HepG2 (cell line): ENCODE results near the gene TMEM267. TPM values are rescaled to one million over a fixed set of nuclear protein-coding genes. Genes with fewer than 3 reads are reported as not detected.
"Not testable (repeated sequence)": the region's sequence is repeated elsewhere in the genome, so short reads cannot be mapped to it uniquely, and the experiment has no call there.

Experiments
- ARID5B ChIP-seq: IDR thresholded peaks from 2 replicates; pipeline ENCODE4 v1.4.0; 2020; ENCODE audit warnings: mild to moderate bottlenecking, missing genetic modification reagents
- BRD4 ChIP-seq: sonication (generic); formaldehyde crosslinking; IDR thresholded peaks from 2 replicates; pipeline ENCODE4 v1.4.0; 2020; ENCODE audit warnings: missing genetic modification reagents
- DRAP1 ChIP-seq: IDR thresholded peaks from 2 replicates; pipeline ENCODE4 v1.6.1; 2016; ENCODE audit warnings: missing genetic modification reagents, missing compliant biosample characterization
- GABPB1 ChIP-seq: IDR thresholded peaks from 2 replicates; pipeline ENCODE4 v1.6.1; 2016; ENCODE audit warnings: mild to moderate bottlenecking, missing genetic modification reagents, moderate library complexity, missing compliant biosample characterization
- IKZF5 ChIP-seq: IDR thresholded peaks from 2 replicates; pipeline ENCODE4 v1.6.1; 2018; ENCODE audit warnings: missing genetic modification reagents, mild to moderate bottlenecking, missing compliant biosample characterization
- PHF20 ChIP-seq: sonication (generic); formaldehyde crosslinking; IDR thresholded peaks from 2 replicates; pipeline ENCODE4 v1.5.0; 2020; ENCODE audit warnings: mild to moderate bottlenecking, missing genetic modification reagents
- PHF8 ChIP-seq: sonication (generic); formaldehyde crosslinking; IDR thresholded peaks from 2 replicates; pipeline ENCODE4 v1.5.0; 2020; ENCODE audit warnings: missing genetic modification reagents
- SAP130 ChIP-seq: IDR thresholded peaks from 2 replicates; pipeline ENCODE4 v1.6.1; 2016; ENCODE audit warnings: low read depth
- SOX6 ChIP-seq, 2 experiments: fragments of 450-650 bp in 1 of 2; sonication (generic) in 1 of 2; formaldehyde crosslinking in 1 of 2; IDR thresholded peaks; 2 replicates each; pipeline versions ENCODE4 v1.4.0 to v1.6.1; 2017 to 2020; ENCODE audit warnings: antibody characterized with exemption in 1 of 2, mild to moderate bottlenecking in 1 of 2, missing genetic modification reagents in 1 of 2
- TAF1 ChIP-seq: sonication (generic); formaldehyde crosslinking; IDR thresholded peaks from 2 replicates; pipeline ENCODE4 v1.4.0; 2020; ENCODE audit warnings: missing genetic modification reagents
- ZHX2 ChIP-seq, 2 experiments: sonication (generic) in 1 of 2; formaldehyde crosslinking in 1 of 2; IDR thresholded peaks; 2 replicates each; pipeline versions ENCODE4 v1.6.1 to v1.9.0; 2014 to 2022; ENCODE audit warnings: antibody characterized with exemption in 1 of 2, borderline replicate concordance in 1 of 2, inconsistent platforms in 1 of 2, low read depth in 1 of 2, missing genetic modification reagents in 1 of 2
- ZNF501 ChIP-seq: sonication (generic); formaldehyde crosslinking; IDR thresholded peaks from 2 replicates; pipeline ENCODE4 v1.5.1; 2020; ENCODE audit warnings: mild to moderate bottlenecking, moderate library complexity, missing genetic modification reagents
- ZNF574 ChIP-seq: sonication (generic); formaldehyde crosslinking; IDR thresholded peaks from 2 replicates; pipeline ENCODE4 v1.4.0; 2020; ENCODE audit warnings: missing genetic modification reagents
- ZNF792 ChIP-seq: IDR thresholded peaks from 2 replicates; pipeline ENCODE4 v1.6.1; 2016
- polyA plus RNA-seq, 8 experiments: library from polyadenylated mRNA; depleted of rRNA in 3 of 8; stranded (reverse) in 7 of 8; unstranded in 1 of 8; fragments of >200 nt; fragmentation: Illumina TruSeq in 4 of 8; extraction: Trizol in 4 of 8; gene quantifications; 2 replicates each; pipeline versions ENCODE4 v1.2.1 to v1.2.3, GENCODE V29; 2011 to 2016; ENCODE audit warnings: low read depth in 4 of 8, missing spikeins in 1 of 8, mixed read lengths in 1 of 8; ENCODE audit not compliant: insufficient read depth in 1 of 8
- total RNA-seq, 5 experiments: library from RNA; depleted of rRNA; stranded (reverse); fragments of >200 nt; fragmentation: Illumina TruSeq; extraction: Trizol; gene quantifications; 2 replicates each; pipeline ENCODE4 v1.2.3, GENCODE V29; 2016; ENCODE audit warnings: low read depth in 1 of 5

TMEM267 gene
- total and polyA plus RNA-seq, 2 of the 13 experiments (the other 11 are each of a cell fraction or from before 2014, with no cell fraction given), result 8.9 to 12.6 TPM

GRCh38 chr5:43402524-43403066, 81.1 kb downstream of the TMEM267 start (continued):
- TF ChIP-seq ARID5B (peak; percentile 44; the same call in 1 of the 2 replicates), PHF20 (CRISPR knock-in tag) (0 out of 2 replicates have a peak, but pooled peaks have one; percentile 34), ZNF792 (CRISPR knock-in tag) (peak; percentile 14; the same call in 1 of the 2 replicates), SAP130 (CRISPR knock-in tag) (peak; percentile 56), ZNF574 (CRISPR knock-in tag) (peak; percentile 74), GABPB1 (CRISPR knock-in tag) (peak; percentile 44; the same call in 1 of the 2 replicates), ZHX2 (IDR thresholded peaks at IDR 0.05; ENCODE audit: low read depth) (0 out of 2 replicates have a peak, but pooled peaks have one; percentile 22), TAF1 (CRISPR knock-in tag) (peak; percentile 74), IKZF5 (peak; percentile 61), ZNF501 (CRISPR knock-in tag) (peak; percentile 55; the same call in 1 of the 2 replicates), BRD4 (CRISPR knock-in tag) (peak; percentile 67; the same call in 1 of the 2 replicates), SOX6 (CRISPR knock-in tag; IDR thresholded peaks at IDR 0.05) (peak; percentile 76), DRAP1 (CRISPR knock-in tag) (0 out of 2 replicates have a peak, but pooled peaks have one; percentile 31), PHF8 (peak; percentile 60)
- not testable (repeated sequence) for TF ChIP-seq ZHX2 (CRISPR knock-in tag; IDR thresholded peaks at IDR 0.05; ENCODE audit: borderline replicate concordance); SOX6 (IDR thresholded peaks at IDR 0.05)
